Stimulated activated CD4-positive, alpha-beta T cell treated with anti-CD3 and anti-CD28 coated beads, Interleukin-4, amount 100 ng/mL, for 1 hour (primary cell): ENCODE measurements around the gene KCNE1.

Experiments
- DNase-seq: peaks from one replicate; pipeline ENCODE4 v3.0.0-alpha.2; 2020

Gene KCNE1

GRCh38 chr21:34534522-34534921 is 22.5 kb upstream of the KCNE1 start:
- no peak for DNase-seq

GRCh38 chr21:34533938-34534337 is 21.9 kb upstream of the KCNE1 start:
- no peak for DNase-seq

GRCh38 chr21:34531399-34531798 is 19.4 kb upstream of the KCNE1 start:
- no peak for DNase-seq

- no peak for DNase-seq
Measured at GRCh38 chr21:34530261-34530660, 18.3 kb upstream of the KCNE1 start.

GRCh38 chr21:34528131-34528561 is 16.1 kb upstream of the KCNE1 start:
- no peak for DNase-seq

- DNase-seq: peak; percentile 27
Measured at GRCh38 chr21:34526618-34527290, 14.7 kb upstream of the KCNE1 start.

- DNase-seq: no peak
Measured at GRCh38 chr21:34526241-34526617, 14.2 kb upstream of the KCNE1 start.

- no peak for DNase-seq
Measured at GRCh38 chr21:34524646-34525601, 12.9 kb upstream of the KCNE1 start.

- DNase-seq: no peak
Measured at GRCh38 chr21:34523019-34523555, 11.1 kb upstream of the KCNE1 start.

GRCh38 chr21:34522284-34522683 is 10.3 kb upstream of the KCNE1 start:
- no peak for DNase-seq

GRCh38 chr21:34521561-34521960 is 9.6 kb upstream of the KCNE1 start:
- DNase-seq: no peak

GRCh38 chr21:34520764-34521508 is 8.9 kb upstream of the KCNE1 start:
- DNase-seq: no peak

GRCh38 chr21:34520281-34520680 is 8.3 kb upstream of the KCNE1 start:
- DNase-seq: no peak

GRCh38 chr21:34519694-34520093 is 7.7 kb upstream of the KCNE1 start:
- no peak for DNase-seq

GRCh38 chr21:34519016-34519415 is 7.0 kb upstream of the KCNE1 start:
- no peak for DNase-seq

GRCh38 chr21:34518301-34518700 is 6.3 kb upstream of the KCNE1 start:
- DNase-seq: no peak

GRCh38 chr21:34517491-34518245 is 5.7 kb upstream of the KCNE1 start:
- DNase-seq: no peak

GRCh38 chr21:34517039-34517438 is 5.0 kb upstream of the KCNE1 start:
- no peak for DNase-seq

GRCh38 chr21:34514576-34515115 is 2.6 kb upstream of the KCNE1 start:
- DNase-seq: no peak

- DNase-seq: no peak
Measured at GRCh38 chr21:34513129-34513675, 1.2 kb upstream of the KCNE1 start.

- DNase-seq: no peak
Measured at GRCh38 chr21:34511181-34511580, 829 bp downstream of the KCNE1 start.
